Activated CD4-positive, alpha-beta T cell treated with anti-CD3 and anti-CD28 coated beads, Interleukin-2, Interleukin-6, amounts not matched to agents 100 ng/mL and 50 ng/mL, durations not matched to agents 16 hours and 8 hours (primary cell): ENCODE data around the gene STKLD1.
"Not testable (repeated sequence)": the region's sequence is repeated elsewhere in the genome, so short reads cannot be mapped to it uniquely, and the experiment has no call there.

Experiments used
- DNase-seq: peaks from one replicate; pipeline ENCODE4 v3.0.0-alpha.2; 2020

STKLD1 gene

GRCh38 chr9:133366435-133366834, 9.7 kb upstream of the STKLD1 start:
- no peak for DNase-seq

GRCh38 chr9:133367221-133367620, 8.9 kb upstream of the STKLD1 start:
- DNase-seq: no peak

- DNase-seq: no peak
Observed at GRCh38 chr9:133367778-133368177, 8.4 kb upstream of the STKLD1 start.

- no peak for DNase-seq
Observed at GRCh38 chr9:133368249-133368881, 7.8 kb upstream of the STKLD1 start.

- DNase-seq: no peak
Observed at GRCh38 chr9:133369422-133369821, 6.7 kb upstream of the STKLD1 start.

GRCh38 chr9:133369933-133370332, 6.2 kb upstream of the STKLD1 start:
- peak; percentile 63 for DNase-seq

- DNase-seq: peak; percentile 72
Observed at GRCh38 chr9:133370685-133371084, 5.5 kb upstream of the STKLD1 start.

- peak; percentile 89 for DNase-seq
Observed at GRCh38 chr9:133371261-133371711, 4.9 kb upstream of the STKLD1 start.

- DNase-seq: no peak
Observed at GRCh38 chr9:133372144-133372543, 4.0 kb upstream of the STKLD1 start.

- peak; percentile 72 for DNase-seq
Observed at GRCh38 chr9:133374612-133375115, 1.5 kb upstream of the STKLD1 start.

GRCh38 chr9:133375116-133375723, 946 bp upstream of the STKLD1 start:
- peak; percentile 41 for DNase-seq

- DNase-seq: not testable (repeated sequence)
Observed at GRCh38 chr9:133377280-133377679, 1.1 kb downstream of the STKLD1 start.

- no peak for DNase-seq
Observed at GRCh38 chr9:133377721-133378216, 1.6 kb downstream of the STKLD1 start.

GRCh38 chr9:133378408-133378962, 2.3 kb downstream of the STKLD1 start:
- DNase-seq: no peak

- DNase-seq: no peak
Observed at GRCh38 chr9:133379153-133380086, 3.3 kb downstream of the STKLD1 start.

GRCh38 chr9:133380734-133381133, 4.6 kb downstream of the STKLD1 start:
- no peak for DNase-seq

GRCh38 chr9:133382507-133383141, 6.5 kb downstream of the STKLD1 start:
- no peak for DNase-seq

GRCh38 chr9:133383438-133383837, 7.3 kb downstream of the STKLD1 start:
- no peak for DNase-seq

GRCh38 chr9:133384736-133385321, 8.7 kb downstream of the STKLD1 start:
- DNase-seq: no peak

GRCh38 chr9:133385452-133385851, 9.3 kb downstream of the STKLD1 start:
- no peak for DNase-seq

- DNase-seq: no peak
Observed at GRCh38 chr9:133386338-133386737, 10.2 kb downstream of the STKLD1 start.

- DNase-seq: no peak
Observed at GRCh38 chr9:133387680-133388079, 11.5 kb downstream of the STKLD1 start.
